GM23248 (cell line): ENCODE results near the gene CDRT4. TPM values are rescaled to one million over a fixed set of nuclear protein-coding genes. Genes with fewer than 3 reads are reported as not detected.

Experiments
- DNase-seq: peaks from one replicate; pipeline ENCODE4 v3.0.0-alpha.2; 2015
- H2AFZ ChIP-seq: fragments of 200-600 bp; sonication (generic); 2 replicates; pipeline ENCODE4 v1.6.1; 2016; ENCODE audit warnings: antibody characterized with exemption
- H3F3A ChIP-seq: fragments of 200-600 bp; sonication (generic); 2 replicates; pipeline ENCODE4 v1.6.1; 2016; ENCODE audit warnings: mild to moderate bottlenecking, antibody characterized with exemption, mixed run types; ENCODE audit not compliant: insufficient read depth
- H3K27ac ChIP-seq: fragments of 200-600 bp; sonication (generic); 2 replicates; pipeline ENCODE4 v1.5.1; 2016; ENCODE audit warnings: mild to moderate bottlenecking
- H3K27me3 ChIP-seq: fragments of 200-600 bp; sonication (generic); replicated peaks from 2 replicates; pipeline ENCODE4 v1.6.1; 2016; ENCODE audit warnings: mild to moderate bottlenecking; ENCODE audit not compliant: insufficient read depth
- H3K36me3 ChIP-seq: fragments of 200-600 bp; sonication (generic); 2 replicates; pipeline ENCODE4 v1.6.1; 2016; ENCODE audit warnings: low read depth, mild to moderate bottlenecking
- H3K4me1 ChIP-seq: fragments of 200-600 bp; sonication (generic); 2 replicates; pipeline ENCODE4 v1.6.1; 2016; ENCODE audit warnings: mild to moderate bottlenecking; ENCODE audit not compliant: insufficient read depth
- H3K4me2 ChIP-seq: fragments of 200-600 bp; sonication (generic); one replicate; pipeline ENCODE4 v1.6.1; 2016; ENCODE audit warnings: mild to moderate bottlenecking; ENCODE audit not compliant: unreplicated experiment
- H3K4me3 ChIP-seq: fragments of 200-600 bp; sonication (generic); 2 replicates; pipeline ENCODE4 v1.5.1; 2016; ENCODE audit warnings: mild to moderate bottlenecking
- H3K79me2 ChIP-seq: fragments of 200-600 bp; sonication (generic); 2 replicates; pipeline ENCODE4 v1.6.1; 2016; ENCODE audit warnings: mild to moderate bottlenecking; ENCODE audit not compliant: insufficient read depth
- H3K9ac ChIP-seq: fragments of 200-600 bp; sonication (generic); 2 replicates; pipeline ENCODE4 v1.6.1; 2016; ENCODE audit warnings: mild to moderate bottlenecking
- H3K9me2 ChIP-seq: fragments of 200-600 bp; sonication (generic); 2 replicates; pipeline ENCODE4 v1.6.1; 2016; ENCODE audit warnings: mixed run types, mild to moderate bottlenecking, moderate library complexity; ENCODE audit not compliant: insufficient read depth
- H3K9me3 ChIP-seq: fragments of 200-600 bp; sonication (generic); one replicate; pipeline ENCODE4 v1.6.1; 2017; ENCODE audit warnings: low read depth
- H4K20me1 ChIP-seq: fragments of 200-600 bp; sonication (generic); 2 replicates; pipeline ENCODE4 v1.6.0; 2016; ENCODE audit not compliant: insufficient read depth
- EZH2 ChIP-seq: fragments of 200-600 bp; sonication (generic); IDR thresholded peaks from 2 replicates; pipeline ENCODE4 v1.6.1; 2018; ENCODE audit warnings: antibody characterized with exemption, mild to moderate bottlenecking; ENCODE audit not compliant: insufficient read depth, poor library complexity, severe bottlenecking
- EZH2phosphoT487 ChIP-seq: fragments of 200-600 bp; sonication (generic); IDR thresholded peaks from 2 replicates; pipeline ENCODE4 v1.6.1; 2018; ENCODE audit warnings: antibody characterized with exemption, moderate library complexity, mild to moderate bottlenecking, low read depth; ENCODE audit not compliant: insufficient read depth
- WGBS, 2 experiments: methylation state at CpG; one replicate each; pipeline ENCODE4 v1.1.6; 2015 to 2017; ENCODE audit warnings: low lambda C conversion rate in 2 of 2, low coverage in 1 of 2; ENCODE audit errors: missing lambda C conversion rate in 2 of 2; 5-methylcytosine and 5-hydroxymethylcytosine counted together
- in situ Hi-C: fragments of 300-500 bp; cut with MboI; formaldehyde crosslinking; loops from 2 replicates; pipeline ENCODE4 v1.15.0; 2020
- polyA plus RNA-seq: library from polyadenylated mRNA; unstranded; fragments of >200 nt; fragmentation: Nextera tagmentation; extraction: Ambion mirVana; gene quantifications from 2 replicates; pipeline ENCODE4 v1.2.1, GENCODE V29; 2016
- total RNA-seq: library from RNA; depleted of rRNA; stranded (reverse); fragments of >200 nt; shearing (Covaris generic); gene quantifications from 2 replicates; pipeline ENCODE4 v1.2.3, GENCODE V29; 2014

The CDRT4 gene
- total and polyA plus RNA-seq, 2 experiments from 2014 or later, result 3.0 to 3.8 TPM

DNA sequence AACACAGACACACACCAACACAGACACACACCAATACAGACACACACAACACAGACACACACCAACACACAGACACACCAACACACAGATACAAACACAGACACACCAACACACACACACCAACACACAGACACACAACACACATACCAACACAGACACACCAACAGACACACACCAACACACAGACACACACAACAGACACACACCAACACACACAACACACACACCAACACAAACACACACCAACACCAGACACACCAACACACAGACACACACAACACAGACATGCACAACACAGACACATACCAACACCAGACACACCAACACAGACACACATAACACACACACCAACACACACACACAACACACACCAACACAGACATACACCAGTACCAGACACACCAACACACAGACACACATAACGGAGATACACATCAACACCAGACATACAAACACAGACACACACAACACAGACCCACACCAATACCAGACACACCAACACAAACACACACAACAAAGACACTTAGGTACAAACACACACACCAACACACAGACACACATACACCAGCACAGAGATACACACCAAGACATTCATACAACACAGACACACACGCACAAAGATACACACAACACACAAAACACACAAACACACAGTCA lies 2.2 kb downstream of the CDRT4 start:
- H3K36me3 ChIP-seq, result no peaks in the 10 kb centered on the region
- no peaks in the 10 kb centered on the region for H3K9me3 ChIP-seq
- no peak for DNase-seq
- no peaks in the 10 kb centered on the region for H3K9me2 ChIP-seq
- H4K20me1 ChIP-seq, result no peaks in the 10 kb centered on the region
- WGBS, 2 experiments, result 96 to 97% methylated on average over 2 of the region's 2 CpGs
- no peaks in the 10 kb centered on the region for H3K27me3 ChIP-seq
- no peaks in the 10 kb centered on the region for H3K79me2 ChIP-seq
- H3F3A ChIP-seq, result peaks cover 18% of the 10 kb centered on the region
- no peak overlapping the region for H3K4me3 ChIP-seq
- no peak overlapping the region for H3K27ac ChIP-seq
- no peak overlapping the region for H3K9ac ChIP-seq
- in situ Hi-C loops, result no loop called here
- TF ChIP-seq EZH2phosphoT487 (no peak), EZH2 (no peak)
- H2AFZ ChIP-seq, result no peak overlapping the region
- H3K4me1 ChIP-seq, result peaks cover 16% of the 10 kb centered on the region
- no peak overlapping the region for H3K4me2 ChIP-seq

DNA sequence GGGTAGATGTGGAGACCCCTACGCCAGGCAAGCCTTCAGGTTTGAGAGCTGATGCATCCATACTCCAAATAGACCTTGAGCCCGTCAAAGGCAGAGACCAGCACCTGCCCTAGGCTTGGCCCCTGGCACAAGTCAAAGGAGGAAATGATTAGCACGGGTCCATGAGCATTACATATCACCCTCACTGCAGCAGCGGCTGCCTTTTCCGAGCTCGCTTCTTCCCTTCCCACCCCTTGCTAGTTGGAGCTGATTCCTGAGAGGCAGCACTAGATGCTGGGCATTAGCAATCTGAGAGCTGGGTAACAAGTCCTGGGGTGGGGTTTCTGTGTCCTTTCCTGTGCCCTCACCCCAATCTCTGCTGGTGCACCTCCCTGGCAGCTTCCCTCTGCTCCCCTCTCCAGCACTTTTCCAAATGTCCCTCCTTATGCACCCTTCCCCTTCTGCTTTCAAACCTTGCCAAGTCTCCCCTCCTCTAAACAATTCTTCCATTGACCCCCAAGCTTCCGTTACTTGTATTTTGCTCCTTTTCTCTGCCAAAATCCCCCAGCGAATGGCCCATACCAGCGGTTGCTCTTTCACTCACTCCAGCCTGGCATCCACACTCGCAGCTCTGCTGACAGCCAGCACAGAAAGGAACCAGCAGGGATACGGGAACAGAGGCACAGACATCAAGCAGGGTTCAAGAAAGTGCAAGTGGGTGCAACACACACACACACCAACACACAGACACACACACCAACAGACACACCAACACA lies 3.0 kb downstream of the CDRT4 start:
- H3K27me3 ChIP-seq, result no peaks in the 10 kb centered on the region
- peaks cover 16% of the 10 kb centered on the region for H3K4me1 ChIP-seq
- no peaks in the 10 kb centered on the region for H3K9me3 ChIP-seq
- no peak overlapping the region for H3K9ac ChIP-seq
- no peaks in the 10 kb centered on the region for H3K36me3 ChIP-seq
- no peak overlapping the region for H3K4me3 ChIP-seq
- peak; percentile 25 for DNase-seq
- H3F3A ChIP-seq, result peaks cover 18% of the 10 kb centered on the region
- H4K20me1 ChIP-seq, result no peaks in the 10 kb centered on the region
- 42 to 46% methylated on average over 11 of the region's 11 CpGs for WGBS, 2 experiments
- in situ Hi-C loops, result no loop called here
- H3K4me2 ChIP-seq, result no peak overlapping the region
- no peaks in the 10 kb centered on the region for H3K9me2 ChIP-seq
- H3K27ac ChIP-seq, result no peak overlapping the region
- no peak for TF ChIP-seq EZH2
- TF ChIP-seq EZH2phosphoT487, result no peak
- H3K79me2 ChIP-seq, result no peaks in the 10 kb centered on the region
- no peak overlapping the region for H2AFZ ChIP-seq

DNA sequence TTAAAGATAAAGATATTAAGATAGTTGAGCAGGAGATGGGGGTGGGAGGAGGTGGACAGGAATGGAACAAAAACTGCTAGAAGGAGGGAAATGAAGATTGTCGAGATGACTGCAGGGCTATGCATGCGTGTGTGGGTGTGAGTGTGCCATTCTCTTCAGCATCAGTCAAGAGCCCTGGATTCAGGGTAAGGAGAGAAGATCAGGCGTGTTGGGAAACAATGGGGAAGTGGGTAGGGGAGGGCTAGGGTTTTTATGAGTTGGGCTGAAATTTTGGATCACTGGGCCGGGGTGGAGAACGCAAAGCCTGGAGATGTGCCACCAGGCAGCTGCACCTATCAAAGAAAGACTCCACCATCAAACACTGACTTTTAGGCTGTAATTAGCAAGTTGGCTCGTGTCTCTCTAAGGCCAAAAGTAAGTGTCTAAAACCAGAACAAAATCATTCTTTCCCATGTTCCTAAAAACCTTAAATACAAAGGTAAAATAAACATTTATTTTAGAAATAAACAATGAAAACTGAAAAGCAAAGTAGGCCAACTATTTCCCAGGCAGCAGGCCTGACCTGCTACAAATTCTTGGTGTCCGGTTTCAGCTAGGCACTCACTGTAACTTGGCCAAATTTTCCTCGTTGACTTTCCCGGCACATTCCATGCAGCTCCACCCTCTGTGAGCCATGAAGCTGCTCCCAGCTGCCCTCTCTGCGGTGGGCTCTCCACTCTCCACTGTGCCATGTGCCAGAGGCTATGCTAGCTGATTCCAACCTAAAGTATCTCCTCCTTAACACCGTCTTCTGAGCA lies 4.2 kb downstream of the CDRT4 start:
- H3K36me3 ChIP-seq, result no peaks in the 10 kb centered on the region
- 7 to 17% methylated on average over 11 of the region's 11 CpGs for WGBS, 2 experiments
- in situ Hi-C loops, result no loop called here
- H3K4me2 ChIP-seq, result peak overlapping the region; percentile 63
- H3K9me2 ChIP-seq, result no peaks in the 10 kb centered on the region
- TF ChIP-seq EZH2 (no peak), EZH2phosphoT487 (no peak)
- H3K27me3 ChIP-seq, result no peaks in the 10 kb centered on the region
- H2AFZ ChIP-seq, result peak overlapping the region; percentile 5; the same call in 1 of the 2 replicates
- H3K9ac ChIP-seq, result peak overlapping the region; percentile 41; the same call in 1 of the 2 replicates
- H3K4me1 ChIP-seq, result peaks cover 20% of the 10 kb centered on the region
- no peak overlapping the region for H3K4me3 ChIP-seq
- H3K27ac ChIP-seq, result peak overlapping the region; percentile 59
- no peaks in the 10 kb centered on the region for H3K79me2 ChIP-seq
- peaks cover 19% of the 10 kb centered on the region for H3F3A ChIP-seq
- H4K20me1 ChIP-seq, result no peaks in the 10 kb centered on the region
- H3K9me3 ChIP-seq, result no peaks in the 10 kb centered on the region
- DNase-seq, result peak; percentile 78

DNA sequence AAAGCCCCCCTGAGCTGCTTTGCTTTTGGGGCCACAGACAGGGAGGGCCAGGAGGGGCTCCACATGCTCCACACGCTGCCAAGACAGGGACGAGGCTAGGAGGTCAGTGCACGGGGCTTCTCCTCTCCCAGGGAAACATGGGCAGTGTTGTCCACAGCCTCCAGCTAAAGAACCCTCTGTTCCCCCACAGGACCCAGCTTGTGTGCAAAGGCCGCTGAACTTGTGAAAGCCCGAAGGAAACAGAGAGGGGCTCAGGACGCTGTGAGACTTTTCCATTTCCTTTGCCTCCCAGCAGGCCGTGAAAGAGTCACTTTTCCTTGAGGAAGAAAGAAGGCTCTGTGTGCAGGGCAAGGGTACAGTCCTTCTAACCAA lies 9.7 kb downstream of the CDRT4 start:
- no peaks in the 10 kb centered on the region for H3K9me3 ChIP-seq
- DNase-seq, result no peak
- peak overlapping the region; percentile 62 for H3K9ac ChIP-seq
- no peaks in the 10 kb centered on the region for H3K79me2 ChIP-seq
- H3K4me2 ChIP-seq, result peak overlapping the region; percentile 80
- in situ Hi-C loops, result no loop called here
- peak overlapping the region; percentile 54 for H3K4me3 ChIP-seq
- WGBS, 2 experiments, result 18 to 20% methylated on average over 7 of the region's 7 CpGs
- peaks cover 39% of the 10 kb centered on the region for H3K4me1 ChIP-seq
- H3K9me2 ChIP-seq, result no peaks in the 10 kb centered on the region
- peak overlapping the region; percentile 70 for H3K27ac ChIP-seq
- no peaks in the 10 kb centered on the region for H4K20me1 ChIP-seq
- TF ChIP-seq EZH2phosphoT487 (no peak), EZH2 (no peak)
- 0 out of 2 replicates have a peak, but pooled peaks cover 11% of the 10 kb centered on the region for H3K36me3 ChIP-seq
- peaks cover 42% of the 10 kb centered on the region for H3F3A ChIP-seq
- H3K27me3 ChIP-seq, result no peaks in the 10 kb centered on the region
- peak overlapping the region; percentile 70 for H2AFZ ChIP-seq
